Nucleus accumbens (tissue), 56 donors: ENCODE results near the gene MBD5.

Experiments
- DNase-seq, 56 donors: peaks; one replicate each; lab custom pipeline; 2025; lab: John Stamatoyannopoulos, UW

Gene MBD5

DNA sequence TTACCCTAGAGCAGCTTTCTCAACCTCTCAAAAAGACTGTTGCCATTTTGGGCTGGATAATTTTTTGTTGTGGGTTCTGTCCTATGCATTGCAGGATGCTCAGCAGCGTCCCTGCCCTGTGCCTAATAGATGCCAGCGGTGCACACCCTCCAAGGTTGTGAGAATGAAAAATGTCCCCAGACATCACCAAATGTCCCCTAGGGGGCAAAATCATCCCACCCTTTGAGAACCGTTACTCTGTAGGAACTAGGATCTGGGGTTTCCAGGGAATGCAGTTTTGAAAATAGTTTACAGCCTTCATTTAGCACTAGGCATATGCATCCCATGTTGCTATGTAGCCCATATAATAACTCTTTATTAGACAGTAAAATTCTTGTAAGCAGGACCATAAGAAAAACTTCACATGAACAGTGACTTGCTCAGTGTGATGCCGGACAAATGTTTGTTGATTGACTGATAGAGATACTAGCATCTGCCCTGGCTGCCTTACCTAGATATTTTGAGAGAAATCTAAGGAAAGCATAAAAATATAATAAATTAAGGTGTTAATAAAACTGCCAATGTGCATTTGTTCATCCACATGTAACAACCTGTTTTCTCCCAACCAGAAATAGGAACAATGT, 544.5 kb downstream of the MBD5 start:
- DNase-seq, result no peak
